ENCODE data around the gene DAZAP1. TPM values are rescaled to one million over a fixed set of nuclear protein-coding genes. Genes with fewer than 3 reads are reported as not detected.

Gene DAZAP1
- polyA plus RNA-seq, 1 experiment: 38.3 TPM

DNA sequence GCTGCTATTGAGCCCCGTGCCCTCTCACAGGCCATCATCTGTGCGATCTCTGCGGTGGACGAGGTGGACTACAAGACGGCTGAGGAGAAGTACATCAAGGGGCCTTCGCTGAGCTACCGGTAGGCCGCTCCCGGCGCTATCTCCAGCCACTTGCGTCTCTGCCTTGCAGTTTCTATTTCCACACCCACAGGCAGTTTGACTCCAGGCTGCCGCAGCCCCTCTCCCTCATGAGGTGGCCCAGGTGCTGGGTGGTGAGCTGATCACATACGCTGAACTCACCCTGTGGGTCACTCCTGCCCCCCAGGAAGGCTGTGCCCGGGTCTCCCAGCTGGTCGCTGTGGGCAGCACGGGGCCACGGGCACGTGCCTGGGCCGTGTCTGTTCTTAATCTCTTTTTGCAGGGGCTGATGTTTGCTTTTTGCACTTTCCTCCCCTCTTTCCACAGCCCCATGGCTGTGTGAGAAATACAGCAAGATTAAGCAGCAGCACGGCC lies 34.3 kb upstream of the DAZAP1 start:
- Histone ChIP-seq H3K4me3 (ENCODE audit: low read depth, low read length) (no peak overlapping the region), H3K27me3 (ENCODE audit: control insufficient read depth, insufficient read depth, low read length) (no peaks in the 10 kb centered on the region), H3K36me3 (ENCODE audit: control insufficient read depth, insufficient read depth, low read length) (peaks cover 29% of the 10 kb centered on the region)
- ChIA-PET POLR2A (no interaction called here), CTCF (interaction anchor here (2.0 to 2.7 kb wide), 3 partner anchors 9 to 93 kb away, joined by 9 to 16 read pairs (median 11); no protein-coding TSS in a partner anchor)
- no peak for DNase-seq (ENCODE audit: low read depth)
- TF ChIP-seq, protein P1, sequence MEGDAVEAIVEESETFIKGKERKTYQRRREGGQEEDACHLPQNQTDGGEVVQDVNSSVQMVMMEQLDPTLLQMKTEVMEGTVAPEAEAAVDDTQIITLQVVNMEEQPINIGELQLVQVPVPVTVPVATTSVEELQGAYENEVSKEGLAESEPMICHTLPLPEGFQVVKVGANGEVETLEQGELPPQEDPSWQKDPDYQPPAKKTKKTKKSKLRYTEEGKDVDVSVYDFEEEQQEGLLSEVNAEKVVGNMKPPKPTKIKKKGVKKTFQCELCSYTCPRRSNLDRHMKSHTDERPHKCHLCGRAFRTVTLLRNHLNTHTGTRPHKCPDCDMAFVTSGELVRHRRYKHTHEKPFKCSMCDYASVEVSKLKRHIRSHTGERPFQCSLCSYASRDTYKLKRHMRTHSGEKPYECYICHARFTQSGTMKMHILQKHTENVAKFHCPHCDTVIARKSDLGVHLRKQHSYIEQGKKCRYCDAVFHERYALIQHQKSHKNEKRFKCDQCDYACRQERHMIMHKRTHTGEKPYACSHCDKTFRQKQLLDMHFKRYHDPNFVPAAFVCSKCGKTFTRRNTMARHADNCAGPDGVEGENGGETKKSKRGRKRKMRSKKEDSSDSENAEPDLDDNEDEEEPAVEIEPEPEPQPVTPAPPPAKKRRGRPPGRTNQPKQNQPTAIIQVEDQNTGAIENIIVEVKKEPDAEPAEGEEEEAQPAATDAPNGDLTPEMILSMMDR (IDR thresholded peaks at IDR 0.05; ENCODE audit: insufficient read depth, low read depth, low read length): no peak

DNA sequence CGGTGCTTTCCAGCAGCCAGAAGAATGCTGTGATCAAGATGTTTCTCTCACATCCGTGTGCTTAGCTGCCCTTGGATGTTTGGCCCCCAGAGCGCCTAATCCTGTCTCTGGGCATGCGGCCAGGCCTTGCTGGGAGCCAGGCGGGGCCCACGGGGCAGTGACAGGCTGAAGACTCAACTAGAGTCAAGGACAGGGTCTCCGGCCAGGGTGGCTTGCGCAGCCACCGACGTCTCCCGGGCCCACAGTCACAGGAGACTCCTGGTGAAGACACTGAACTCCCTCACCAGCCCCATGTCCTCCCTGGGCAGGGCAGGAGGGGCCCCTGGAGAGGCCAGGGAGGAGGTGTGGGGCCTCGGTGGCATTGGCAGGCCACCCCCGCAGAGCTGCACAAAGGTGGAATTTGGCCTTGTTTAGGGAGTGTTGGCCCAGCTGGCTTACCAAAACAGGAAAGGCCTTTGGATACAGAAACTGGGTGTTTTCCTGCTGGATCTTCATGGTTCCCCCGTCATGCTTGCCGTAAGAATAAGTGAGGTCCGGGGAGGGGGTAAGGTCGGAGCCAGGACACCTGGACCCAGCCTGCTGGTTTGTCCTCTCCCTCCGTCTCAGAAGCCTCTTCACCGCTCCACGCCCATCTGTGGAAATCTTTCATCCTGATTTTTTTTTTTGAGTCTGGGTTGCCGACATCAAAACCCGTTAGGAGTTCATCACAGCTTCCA lies 33.7 kb upstream of the DAZAP1 start:
- TF ChIP-seq, protein P1 (IDR thresholded peaks at IDR 0.05; ENCODE audit: insufficient read depth, low read depth, low read length): no peak
- H3K4me3 ChIP-seq (ENCODE audit: low read depth, low read length): no peak overlapping the region
- POLR2A ChIA-PET: no interaction called here
- CTCF ChIA-PET: interaction anchor here (0.9 to 2.7 kb wide), 4 partner anchors 9 to 94 kb away, joined by 3 to 16 read pairs (median 10); no protein-coding TSS in a partner anchor
- H3K27me3 ChIP-seq (ENCODE audit: control insufficient read depth, insufficient read depth, low read length): no peaks in the 10 kb centered on the region
- no peak for DNase-seq (ENCODE audit: low read depth)
- H3K36me3 ChIP-seq (ENCODE audit: control insufficient read depth, insufficient read depth, low read length): peaks cover 26% of the 10 kb centered on the region

DNA sequence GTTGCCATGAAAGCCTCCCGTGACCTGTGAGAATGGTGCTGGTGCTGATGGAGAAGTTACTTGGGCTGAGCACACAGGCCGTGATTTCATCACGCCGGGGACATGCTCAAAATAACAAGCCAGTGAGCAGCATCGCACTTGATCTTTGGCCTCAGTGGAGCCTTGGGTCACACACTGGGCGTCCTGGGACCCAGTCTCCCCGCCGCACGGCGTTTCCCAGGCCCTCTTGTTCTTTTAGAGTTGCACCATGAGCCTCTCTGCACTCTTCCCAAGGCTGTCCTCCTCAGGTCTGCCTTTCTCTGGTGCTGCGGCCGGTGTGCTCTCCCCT lies 33.2 kb upstream of the DAZAP1 start:
- TF ChIP-seq, protein P1 (IDR thresholded peaks at IDR 0.05; ENCODE audit: insufficient read depth, low read depth, low read length): no peak
- no peak overlapping the region for H3K4me3 ChIP-seq (ENCODE audit: low read depth, low read length)
- CTCF ChIA-PET: interaction anchor here (0.9 kb wide), 1 partner anchor 58 kb away, joined by 3 read pairs; no protein-coding TSS in a partner anchor
- no peaks in the 10 kb centered on the region for H3K27me3 ChIP-seq (ENCODE audit: control insufficient read depth, insufficient read depth, low read length)
- no peak for DNase-seq (ENCODE audit: low read depth)
- POLR2A ChIA-PET: no interaction called here
- H3K36me3 ChIP-seq (ENCODE audit: control insufficient read depth, insufficient read depth, low read length): peaks cover 26% of the 10 kb centered on the region

DNA sequence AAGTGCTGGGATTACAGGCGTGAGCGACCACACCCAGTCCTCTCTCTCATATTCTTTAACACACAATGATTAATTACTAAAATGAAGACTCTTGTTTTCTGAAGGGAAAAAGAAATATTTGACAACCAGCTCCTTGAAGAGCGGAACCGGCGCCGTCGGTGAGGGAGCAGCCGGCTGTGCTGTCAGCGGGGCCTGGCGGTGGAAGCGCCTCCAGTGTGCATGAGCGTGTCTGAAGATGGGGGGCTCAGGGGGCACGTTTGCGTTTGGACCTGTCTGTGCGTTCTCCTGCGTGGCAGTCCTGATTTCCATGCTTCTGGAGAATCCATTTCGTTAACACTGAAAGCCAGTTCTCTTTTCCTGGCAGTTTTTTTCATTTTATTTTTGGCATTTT lies 31.0 kb upstream of the DAZAP1 start:
- H3K27me3 ChIP-seq (ENCODE audit: control insufficient read depth, insufficient read depth, low read length): no peaks in the 10 kb centered on the region
- TF ChIP-seq, protein P1 (IDR thresholded peaks at IDR 0.05; ENCODE audit: insufficient read depth, low read depth, low read length): no peak
- peaks cover 13% of the 10 kb centered on the region for H3K36me3 ChIP-seq (ENCODE audit: control insufficient read depth, insufficient read depth, low read length)
- POLR2A ChIA-PET: interaction anchor here (0.7 kb wide), 1 partner anchor 15 kb away, joined by 22 read pairs; no protein-coding TSS in a partner anchor
- no peak for DNase-seq (ENCODE audit: low read depth)
- H3K4me3 ChIP-seq (ENCODE audit: low read depth, low read length): no peak overlapping the region
- CTCF ChIA-PET: interaction anchor here (0.6 kb wide), 1 partner anchor 190 kb away, joined by 3 read pairs; no protein-coding TSS in a partner anchor

DNA sequence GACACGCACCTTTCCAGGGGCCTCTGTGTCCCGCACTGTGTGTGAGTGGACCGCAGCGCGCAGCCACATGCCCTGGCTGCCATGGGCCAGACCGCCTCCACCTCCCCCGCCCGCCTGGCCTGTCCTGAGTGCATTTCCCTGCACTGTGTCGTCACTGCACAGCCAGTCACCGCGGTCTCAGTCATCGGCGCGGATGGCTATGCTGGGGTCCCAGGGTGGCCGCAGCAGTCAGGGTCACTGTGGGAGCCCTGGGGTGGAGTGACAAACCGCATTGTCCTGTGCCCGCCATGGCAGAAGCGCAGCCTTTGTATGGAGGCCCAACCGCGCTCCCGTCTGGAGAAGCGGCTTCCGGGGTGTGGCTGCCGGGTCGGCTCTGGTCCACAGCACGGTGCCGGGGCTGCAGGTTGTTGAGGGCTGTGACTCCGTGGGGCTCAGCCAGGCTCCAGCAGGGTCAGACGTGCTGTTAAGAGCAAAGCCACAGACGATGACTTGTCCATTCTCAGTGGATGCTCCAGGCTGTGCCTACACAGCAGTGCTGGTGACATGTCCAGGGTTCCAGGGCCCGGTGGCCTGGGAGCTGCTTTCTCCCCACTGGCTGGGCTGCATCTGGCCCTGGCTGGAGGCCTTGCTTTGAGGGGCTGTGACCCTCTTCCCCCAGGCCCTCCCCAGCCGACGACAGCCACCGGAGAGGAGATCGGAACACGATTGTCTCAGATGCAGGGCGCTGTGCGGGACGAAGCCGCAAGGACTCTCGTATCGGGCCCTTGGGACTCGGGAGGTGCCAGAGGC lies 30.0 kb upstream of the DAZAP1 start:
- TF ChIP-seq, protein P1 (IDR thresholded peaks at IDR 0.05; ENCODE audit: insufficient read depth, low read depth, low read length): no peak
- no peak for DNase-seq (ENCODE audit: low read depth)
- ChIA-PET CTCF (no interaction called here), POLR2A (no interaction called here)
- no peak overlapping the region for H3K4me3 ChIP-seq (ENCODE audit: low read depth, low read length)
- peaks cover 13% of the 10 kb centered on the region for H3K36me3 ChIP-seq (ENCODE audit: control insufficient read depth, insufficient read depth, low read length)
- no peaks in the 10 kb centered on the region for H3K27me3 ChIP-seq (ENCODE audit: control insufficient read depth, insufficient read depth, low read length)
